Tibial nerve (tissue), 3 donors: ENCODE measurements around the gene SLC38A1.

Source experiments
- POLR2A ChIP-seq, 2 donors: fragments of 450-650 bp; IDR thresholded peaks; one replicate each; pipeline ENCODE4 v1.6.1; 2017; ENCODE audit warnings: antibody characterized with exemption in 2 of 2, mild to moderate bottlenecking in 2 of 2, moderate library complexity in 2 of 2
- TF ChIP-seq, protein P1 (sequence below), 5 experiments: fragments of 200-600 bp in 3 of 5; fragments of 450-650 bp in 2 of 5; sonication (generic) in 3 of 5; IDR thresholded peaks; one replicate each; pipeline ENCODE4 v1.5.1; 2016 to 2019; ENCODE audit warnings: antibody characterized with exemption in 5 of 5, mild to moderate bottlenecking in 3 of 5, moderate library complexity in 2 of 5

DNA sequence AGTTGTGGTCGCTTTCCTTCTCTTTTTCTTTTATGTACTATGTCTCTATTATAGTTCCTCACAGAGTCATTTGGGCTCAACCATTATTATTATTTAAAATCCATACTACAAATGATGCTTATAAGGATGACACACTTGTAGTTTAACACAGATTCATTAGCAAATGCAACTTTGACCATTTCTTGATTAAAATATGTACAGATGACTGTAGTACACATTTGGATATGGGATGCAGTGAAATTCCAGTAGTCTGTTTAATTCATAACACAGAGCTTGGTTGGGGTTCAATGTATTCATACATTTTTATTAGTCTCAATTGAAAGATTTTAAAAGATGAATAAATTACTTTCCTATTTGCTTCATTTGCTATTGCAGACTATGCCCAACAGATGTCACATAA, 30.0 kb downstream of the SLC38A1 start:
- TF ChIP-seq POLR2A (IDR thresholded peaks at IDR 0.05): no peak
- TF ChIP-seq, protein P1, sequence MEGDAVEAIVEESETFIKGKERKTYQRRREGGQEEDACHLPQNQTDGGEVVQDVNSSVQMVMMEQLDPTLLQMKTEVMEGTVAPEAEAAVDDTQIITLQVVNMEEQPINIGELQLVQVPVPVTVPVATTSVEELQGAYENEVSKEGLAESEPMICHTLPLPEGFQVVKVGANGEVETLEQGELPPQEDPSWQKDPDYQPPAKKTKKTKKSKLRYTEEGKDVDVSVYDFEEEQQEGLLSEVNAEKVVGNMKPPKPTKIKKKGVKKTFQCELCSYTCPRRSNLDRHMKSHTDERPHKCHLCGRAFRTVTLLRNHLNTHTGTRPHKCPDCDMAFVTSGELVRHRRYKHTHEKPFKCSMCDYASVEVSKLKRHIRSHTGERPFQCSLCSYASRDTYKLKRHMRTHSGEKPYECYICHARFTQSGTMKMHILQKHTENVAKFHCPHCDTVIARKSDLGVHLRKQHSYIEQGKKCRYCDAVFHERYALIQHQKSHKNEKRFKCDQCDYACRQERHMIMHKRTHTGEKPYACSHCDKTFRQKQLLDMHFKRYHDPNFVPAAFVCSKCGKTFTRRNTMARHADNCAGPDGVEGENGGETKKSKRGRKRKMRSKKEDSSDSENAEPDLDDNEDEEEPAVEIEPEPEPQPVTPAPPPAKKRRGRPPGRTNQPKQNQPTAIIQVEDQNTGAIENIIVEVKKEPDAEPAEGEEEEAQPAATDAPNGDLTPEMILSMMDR (IDR thresholded peaks at IDR 0.05): no peak
